HG03442 (cell line): ENCODE measurements around the gene ACACB.

Experiments
- ATAC-seq: cut with Tn5 transposase; IDR thresholded peaks from one replicate; pipeline ENCODE4 v1.9.1; 2021; ENCODE audit warnings: mild to moderate bottlenecking, moderate library complexity; ENCODE audit not compliant: unreplicated experiment

Gene ACACB

DNA sequence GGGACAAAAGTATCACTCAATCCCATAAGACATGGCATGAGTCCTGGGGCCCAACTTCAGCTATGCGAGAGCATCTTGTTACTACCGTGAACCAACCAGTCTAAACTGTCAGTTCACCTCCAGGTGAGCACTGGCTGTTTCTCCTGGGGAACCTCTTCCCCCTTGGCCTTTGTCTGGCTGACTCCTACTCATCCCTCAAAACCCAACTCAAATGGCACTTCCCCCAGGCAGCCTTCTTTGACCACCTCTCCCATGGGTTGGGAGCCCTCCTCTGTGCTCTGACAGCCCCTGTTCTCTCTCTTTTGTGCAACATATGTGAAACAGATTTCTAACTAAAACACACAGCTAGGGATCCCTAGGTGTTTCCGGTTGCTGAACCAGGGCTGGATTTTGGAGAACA is 155.0 kb downstream of the ACACB start:
- ATAC-seq, result no peak

DNA sequence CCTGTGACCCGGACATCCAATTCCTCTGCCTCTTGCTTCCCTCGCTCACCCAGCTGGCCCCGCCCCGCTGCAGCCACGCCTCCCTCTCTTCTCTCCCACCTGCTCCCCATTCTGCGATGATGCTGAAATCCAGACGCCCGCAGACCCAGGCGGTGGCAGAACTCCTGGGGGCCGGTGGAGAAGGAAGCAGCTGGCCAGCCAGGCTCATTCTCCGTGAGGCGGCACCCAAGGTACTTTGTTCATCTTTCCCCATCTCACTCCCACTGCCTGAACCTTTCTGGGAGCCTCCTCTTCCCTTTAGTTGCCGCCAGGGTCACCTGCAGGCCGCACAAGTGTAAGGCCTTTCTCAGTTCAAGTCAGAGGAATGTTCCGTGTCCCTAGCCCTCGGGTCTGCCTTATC is 157.0 kb downstream of the ACACB start:
- no peak for ATAC-seq

DNA sequence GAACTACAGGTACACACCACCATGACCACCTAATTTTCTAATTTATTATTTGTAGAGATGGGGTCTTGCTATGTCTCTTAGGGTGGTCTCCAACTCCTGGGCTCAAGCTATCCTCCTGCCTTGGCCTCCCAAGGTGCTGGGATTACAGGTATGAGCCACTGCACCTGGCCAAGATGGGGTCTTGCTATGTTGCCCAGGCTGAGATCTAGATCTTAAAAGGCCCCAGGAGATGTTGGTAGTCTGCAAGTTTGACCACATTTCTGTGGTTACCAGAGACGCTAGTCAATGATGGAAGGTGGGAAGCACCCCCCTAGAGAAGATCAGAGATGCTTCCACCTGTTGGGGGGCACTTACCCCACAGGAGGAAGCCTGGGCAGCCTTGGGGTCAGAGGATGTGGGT is 158.0 kb downstream of the ACACB start:
- ATAC-seq, result no peak

DNA sequence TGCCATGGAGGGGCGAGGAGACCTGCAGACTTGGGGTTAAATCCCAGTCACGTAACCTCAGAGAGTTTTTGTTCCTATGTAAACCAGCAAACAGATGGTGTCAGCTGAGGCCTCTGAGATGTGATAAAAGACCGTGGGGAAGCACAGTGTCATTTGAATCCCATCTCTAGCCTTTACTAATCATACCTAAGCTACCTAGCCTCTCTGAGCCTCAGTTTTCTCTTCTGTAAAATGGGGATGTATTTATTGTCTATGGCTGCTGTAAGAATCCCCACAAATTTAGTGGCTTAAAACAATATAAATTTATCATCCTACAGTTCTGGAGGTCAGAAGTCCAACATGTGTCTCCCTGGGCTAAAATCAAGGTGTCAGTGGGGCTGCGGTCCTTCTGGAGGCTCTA is 158.8 kb downstream of the ACACB start:
- no peak for ATAC-seq

DNA sequence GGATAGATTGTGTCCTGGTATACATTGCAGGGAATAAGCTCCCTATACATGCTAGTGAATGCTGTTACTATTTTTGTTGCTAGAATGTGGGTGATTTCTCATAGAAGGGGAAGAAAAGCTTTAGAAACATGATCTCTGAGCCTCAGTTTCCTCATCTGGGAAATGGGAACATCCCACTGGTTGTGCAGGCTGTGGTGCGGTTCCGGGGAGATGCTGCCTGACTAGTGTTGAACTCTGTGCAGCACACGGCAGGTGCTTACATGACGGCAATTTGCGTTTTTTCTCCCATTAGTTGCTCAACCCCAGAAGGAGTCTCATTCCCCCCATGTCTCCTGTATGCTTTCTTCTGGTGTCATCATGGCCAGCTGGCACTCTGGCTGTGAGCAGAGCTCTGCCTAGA is 159.8 kb downstream of the ACACB start:
- no peak for ATAC-seq

DNA sequence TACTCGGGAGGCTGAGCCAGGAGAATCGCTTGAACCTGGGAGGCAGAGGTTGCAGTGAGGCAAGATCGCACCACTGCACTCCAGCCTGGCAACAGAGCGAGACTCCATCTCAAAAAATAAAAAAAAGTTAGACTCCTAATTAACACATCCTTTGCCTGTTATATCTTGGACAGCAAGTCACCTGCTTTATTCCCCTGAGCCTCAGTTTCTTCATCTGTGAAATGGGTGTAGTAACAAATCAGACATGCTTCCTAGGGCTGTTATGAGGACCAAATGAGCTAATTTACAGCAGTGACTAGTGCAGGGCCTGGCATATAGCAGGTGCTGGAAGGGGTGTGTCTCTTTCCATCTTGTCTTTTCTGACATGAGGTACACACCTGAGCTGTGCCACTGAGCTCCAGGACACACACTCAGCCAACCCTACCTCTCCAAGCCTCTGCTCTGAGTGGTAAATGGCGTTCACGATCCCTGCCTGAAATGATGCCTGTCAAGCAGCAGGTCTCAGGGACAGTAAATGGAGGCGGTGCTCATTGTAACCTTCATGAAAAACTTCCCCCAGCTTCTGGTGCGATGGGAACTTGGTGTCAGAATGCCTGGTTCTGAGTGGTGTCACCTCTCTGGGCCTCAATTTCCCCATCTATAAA is 161.0 kb downstream of the ACACB start:
- no peak for ATAC-seq

DNA sequence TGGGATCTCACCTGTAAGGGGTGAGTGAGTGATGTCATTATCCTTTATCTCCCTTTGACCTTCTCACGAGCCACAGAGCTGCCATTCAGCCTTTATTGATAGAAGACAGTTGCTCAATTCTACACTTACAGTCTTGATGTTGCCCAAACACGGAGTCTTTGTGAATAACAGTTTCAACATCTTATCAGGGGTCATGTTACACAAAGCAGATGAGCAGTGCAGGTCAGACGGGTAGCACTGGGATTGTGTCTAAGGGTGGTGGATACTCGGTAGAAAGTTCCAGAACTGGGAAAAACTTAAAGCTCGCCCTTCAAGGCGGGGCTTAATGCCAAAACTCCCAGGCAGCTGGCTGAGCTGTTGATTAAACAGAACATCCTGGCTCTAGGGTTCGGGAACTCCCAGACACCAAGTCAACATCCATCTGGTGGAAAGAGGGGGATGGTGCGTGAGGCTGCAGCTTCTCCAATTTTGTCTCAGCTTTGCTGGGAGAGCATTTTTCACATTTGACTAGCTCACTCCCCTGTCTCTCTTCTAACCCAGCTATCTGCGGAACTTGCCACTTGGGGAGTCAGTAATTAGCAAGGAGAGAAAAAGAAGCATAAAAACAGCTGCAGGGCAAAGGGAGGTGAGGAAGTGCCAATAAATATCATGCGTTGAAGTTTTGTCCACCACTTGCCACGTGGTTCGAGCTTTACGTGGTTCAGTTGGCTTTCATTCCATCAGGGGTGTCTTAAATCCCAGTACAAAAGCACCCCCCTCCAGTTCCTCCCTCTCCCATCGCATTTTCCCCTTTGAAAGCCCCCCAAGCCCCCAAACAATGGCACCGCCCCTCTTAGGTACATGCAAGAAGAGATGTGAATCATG is 161.7 kb downstream of the ACACB start:
- no peak for ATAC-seq

DNA sequence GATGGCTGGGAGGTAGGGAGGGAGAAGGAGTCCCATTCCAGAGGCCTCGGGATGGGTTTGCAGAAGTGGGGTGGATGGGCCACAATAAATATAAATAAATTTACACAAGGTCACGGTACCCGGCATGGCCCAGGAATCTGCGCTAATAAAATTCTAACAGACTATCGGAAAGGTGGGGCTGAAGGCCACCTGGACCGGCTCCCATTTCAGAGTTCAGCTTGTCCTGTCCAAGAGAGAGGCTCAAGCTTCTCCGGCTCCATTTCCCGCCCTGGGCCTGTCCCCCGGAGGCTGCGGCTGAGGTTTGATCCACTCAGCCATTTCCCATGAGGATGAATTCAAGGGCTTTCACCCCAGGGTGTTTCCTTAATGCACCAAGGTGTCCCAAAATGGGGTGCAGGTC is 162.5 kb downstream of the ACACB start:
- ATAC-seq, result no peak

DNA sequence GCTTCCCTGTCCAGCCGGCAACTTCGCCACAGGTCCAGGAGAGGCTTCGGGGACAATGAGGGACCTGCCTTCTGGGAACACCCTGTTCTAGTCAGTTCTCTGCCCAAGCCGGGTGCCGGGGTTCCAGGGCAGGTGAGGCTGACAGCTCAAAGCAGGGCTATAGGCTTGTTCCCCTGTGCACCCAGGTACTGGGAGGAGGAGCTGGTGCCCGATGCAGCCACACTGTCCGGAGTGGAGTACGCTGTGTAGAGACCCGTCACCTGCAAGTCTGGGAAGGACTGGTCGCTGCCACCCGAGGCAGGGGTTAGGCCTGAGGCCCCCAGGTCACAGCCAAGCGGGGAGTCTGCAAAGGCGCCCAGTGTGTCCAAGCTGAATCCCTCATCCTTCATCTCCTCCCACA is 163.1 kb downstream of the ACACB start:
- no peak for ATAC-seq

DNA sequence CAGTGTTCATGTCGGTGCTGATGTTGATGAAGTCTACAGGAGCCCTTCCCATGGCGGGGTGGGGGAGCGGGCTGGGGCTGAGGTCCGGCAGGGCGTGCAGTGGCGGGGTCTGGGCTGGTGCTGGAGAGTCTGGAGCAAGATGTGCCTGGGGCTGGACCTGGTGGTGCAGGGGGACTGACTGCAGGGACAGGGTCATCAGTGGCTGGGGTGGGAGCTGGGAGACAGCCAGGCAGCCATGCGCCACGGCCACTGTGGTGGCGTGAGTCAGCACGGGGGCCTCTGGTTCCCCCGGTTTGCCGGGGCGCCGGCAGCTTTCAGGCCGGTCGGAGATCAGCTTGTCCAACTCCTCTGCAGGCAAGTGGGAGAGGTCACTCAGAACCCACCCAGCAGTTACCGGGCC is 165.1 kb downstream of the ACACB start:
- no peak for ATAC-seq

DNA sequence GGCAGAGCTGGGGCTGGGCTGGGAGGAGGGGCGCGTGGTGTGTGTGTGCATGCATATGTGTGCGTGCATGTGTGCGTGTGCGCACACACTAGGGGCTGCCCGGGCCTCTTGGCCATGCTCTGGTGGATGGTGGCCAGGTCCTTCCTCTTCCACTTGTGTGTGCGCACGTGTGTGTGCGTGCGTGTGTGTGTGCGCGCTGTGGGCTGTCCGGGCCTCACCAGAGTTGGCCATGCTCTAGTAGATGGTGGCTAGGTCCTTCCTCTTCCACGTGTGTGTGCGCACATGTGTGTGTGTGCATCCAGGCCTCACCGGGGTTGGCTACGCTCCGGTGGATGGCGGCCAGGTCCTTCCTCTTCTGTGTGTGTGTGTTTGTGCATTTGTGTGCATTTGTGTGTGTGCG is 168.0 kb downstream of the ACACB start:
- ATAC-seq, result no peak

DNA sequence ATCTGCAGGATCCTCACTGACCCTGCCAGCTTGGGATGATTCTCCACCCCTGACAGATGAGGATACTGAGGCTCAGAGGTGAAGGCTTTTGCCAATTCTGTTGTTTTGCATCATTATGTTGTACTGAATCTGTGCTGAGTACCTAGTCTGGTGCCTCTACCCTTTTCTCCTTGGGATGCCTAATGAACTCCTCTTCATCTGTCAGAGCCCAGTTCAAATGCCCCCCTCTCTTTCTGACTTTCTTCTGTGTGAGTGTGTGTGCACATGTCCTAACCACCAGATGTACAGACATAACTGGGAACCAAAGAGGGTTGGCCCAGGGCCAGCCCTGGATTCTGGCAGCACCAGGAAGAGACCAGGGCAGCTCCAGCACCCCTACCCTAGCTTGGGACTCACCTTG is 169.9 kb downstream of the ACACB start:
- ATAC-seq, result no peak

DNA sequence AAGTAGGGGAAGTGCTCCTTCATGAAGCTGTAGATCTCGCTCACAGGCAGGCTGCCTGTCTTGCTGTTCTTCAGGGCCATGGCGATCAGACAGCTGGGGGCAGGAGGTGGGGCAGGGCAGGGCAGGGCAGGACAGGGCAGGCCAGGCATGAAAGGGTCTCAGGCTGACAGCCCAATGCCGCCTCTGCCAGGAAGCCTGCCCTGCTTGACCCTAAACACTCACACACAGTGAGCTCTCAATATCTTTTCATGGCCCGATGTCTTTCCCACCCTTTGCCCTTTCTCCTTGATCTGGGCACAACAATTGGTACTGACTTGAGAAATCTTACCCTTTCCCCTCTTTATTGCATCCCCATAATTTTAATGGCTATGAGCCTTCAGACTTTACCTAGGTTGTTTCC is 170.3 kb downstream of the ACACB start:
- no peak for ATAC-seq

DNA sequence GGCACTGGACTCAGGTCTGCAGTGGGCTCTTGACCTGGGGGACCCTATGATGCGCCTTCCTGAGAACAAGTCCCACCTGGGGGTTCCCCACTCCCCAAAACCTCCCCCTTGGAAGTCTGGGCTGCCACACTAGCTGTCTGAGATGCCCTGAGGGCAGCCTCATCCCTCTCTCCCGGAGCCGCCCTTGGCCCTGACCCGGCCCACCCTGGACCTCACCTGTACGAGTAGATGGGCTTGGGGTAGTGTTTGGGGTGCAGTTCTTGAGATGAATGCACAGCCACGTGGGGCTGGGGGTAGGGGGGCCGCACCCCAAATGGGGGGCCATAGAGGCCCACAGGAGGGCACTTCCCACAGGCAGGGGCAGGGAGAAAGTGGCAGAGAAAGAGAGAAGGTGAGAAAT is 170.8 kb downstream of the ACACB start:
- no peak for ATAC-seq

DNA sequence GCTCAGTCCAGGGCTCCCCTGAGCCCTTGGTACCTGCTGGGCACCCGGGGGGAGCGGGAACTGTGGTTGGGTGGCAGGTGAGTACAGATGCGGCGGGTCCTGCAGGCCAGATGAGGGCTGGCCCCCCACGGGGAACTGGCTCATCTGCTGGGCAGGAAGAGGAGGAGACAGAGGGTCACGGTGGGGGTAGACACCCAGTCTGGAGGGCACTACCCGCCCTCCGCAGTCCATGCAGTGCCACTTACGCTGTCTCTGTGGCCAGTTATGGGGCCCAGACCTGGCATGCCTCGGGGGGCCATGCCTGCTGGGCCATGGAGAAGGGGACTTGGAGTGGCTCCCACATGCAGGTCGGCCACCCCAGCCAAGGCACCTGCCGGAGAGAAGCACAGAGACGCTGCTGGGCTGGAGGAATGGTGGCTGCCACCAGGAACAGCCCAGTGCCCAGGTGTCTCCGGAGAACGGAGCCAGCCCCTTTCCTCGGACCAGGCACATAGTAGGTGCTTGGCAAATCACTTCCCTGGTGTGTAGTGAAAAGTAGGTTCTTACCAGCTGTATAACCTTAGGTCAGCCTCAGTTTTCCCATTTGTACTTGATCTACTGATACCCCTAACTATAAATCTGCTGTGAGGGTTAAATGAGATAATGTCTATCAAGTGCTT is 171.6 kb downstream of the ACACB start:
- ATAC-seq, result no peak

DNA sequence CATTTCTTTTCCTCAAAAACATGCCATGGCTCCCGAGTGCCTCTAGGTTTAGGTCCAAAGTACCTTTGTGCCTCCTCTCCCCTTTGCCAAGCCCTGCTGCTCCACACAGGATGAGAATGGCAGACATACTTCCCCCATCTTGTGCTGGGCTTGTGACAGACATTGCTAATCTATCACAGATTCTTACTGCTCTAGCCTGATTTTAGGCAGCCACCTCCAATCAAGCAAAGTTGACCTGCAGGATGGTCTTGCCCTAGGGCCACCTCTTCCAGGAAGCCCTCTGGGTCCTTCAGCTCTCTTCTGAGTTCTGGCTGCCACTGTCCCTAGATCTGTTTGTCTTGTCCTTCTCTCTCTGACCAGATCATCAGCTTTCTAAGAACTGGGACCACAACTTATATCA is 172.2 kb downstream of the ACACB start:
- no peak for ATAC-seq

DNA sequence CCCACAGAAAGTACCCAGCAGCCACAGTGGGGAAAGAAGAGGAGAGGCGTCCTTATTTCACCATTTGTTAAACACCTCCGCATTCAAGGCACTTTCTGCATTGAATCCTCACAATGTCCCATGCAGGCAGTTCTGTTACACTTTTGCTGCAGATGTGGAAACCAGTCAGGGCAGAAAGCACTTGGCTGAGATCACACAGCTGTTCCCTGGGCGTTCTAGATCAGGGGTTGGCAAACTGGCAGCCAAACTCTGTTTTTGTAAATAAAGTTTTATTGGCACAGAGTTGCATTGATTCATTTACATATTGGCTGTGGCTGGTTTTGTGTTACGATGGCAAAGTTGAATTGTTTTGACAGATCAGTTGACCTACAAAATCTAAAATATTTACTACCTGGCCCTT is 172.6 kb downstream of the ACACB start:
- ATAC-seq, result no peak

DNA sequence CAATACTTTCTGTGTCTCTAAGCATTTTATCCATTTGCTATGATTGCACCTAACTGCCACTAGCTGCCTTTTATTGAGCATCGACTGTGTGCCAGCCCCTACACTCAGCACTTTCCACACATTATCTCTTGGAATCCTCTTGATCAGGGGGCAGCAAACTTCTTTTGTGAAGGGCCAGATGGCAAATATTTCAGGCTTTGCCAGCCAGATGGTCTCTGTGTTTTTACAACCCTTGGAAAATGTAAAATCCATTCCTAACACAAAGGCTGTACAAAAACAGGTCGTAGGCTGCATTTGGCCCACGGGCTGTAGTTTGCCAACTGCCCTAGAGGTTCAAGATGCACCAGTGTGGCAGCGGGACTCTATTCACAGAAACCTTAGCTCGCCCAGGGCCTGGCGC is 173.2 kb downstream of the ACACB start:
- ATAC-seq, result no peak

DNA sequence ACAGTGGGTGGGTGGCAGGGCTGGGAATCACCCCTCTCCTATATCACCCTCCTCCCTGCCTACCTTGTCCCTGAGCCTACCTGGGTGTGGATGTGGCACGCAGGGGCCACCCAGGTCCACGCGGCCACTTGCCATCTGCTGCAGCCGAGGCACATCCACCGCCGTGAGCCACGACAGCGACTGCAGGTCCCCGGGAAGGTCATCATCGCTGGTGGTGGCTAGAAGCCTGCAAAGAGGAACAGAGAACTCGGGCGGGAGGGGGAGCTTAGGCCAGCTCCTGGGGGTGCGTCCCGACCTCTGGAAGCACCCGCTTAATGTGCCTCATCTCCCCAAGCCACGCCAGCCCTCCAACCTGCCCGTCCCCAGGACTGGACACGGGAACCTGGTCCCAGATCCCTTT is 173.7 kb downstream of the ACACB start:
- ATAC-seq, result no peak

DNA sequence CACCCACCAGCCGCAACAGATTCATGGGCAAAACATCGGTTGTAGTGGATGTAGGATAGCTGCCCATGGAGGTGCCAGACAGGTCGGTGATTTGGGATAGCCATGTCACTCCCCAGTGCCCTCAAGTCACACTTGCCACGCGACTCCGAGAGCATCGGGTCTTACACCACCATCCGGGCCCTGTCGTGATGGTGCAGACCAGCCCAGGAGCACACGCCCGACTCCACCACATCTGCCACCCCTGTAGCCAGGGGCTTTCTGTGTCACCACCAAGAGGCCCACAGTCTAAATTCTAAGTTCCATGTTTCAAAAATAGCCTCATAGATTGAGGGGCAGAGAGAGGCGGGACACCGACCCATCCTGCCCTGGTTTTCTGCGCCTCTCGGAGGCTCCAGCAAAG is 174.7 kb downstream of the ACACB start:
- ATAC-seq, result no peak

DNA sequence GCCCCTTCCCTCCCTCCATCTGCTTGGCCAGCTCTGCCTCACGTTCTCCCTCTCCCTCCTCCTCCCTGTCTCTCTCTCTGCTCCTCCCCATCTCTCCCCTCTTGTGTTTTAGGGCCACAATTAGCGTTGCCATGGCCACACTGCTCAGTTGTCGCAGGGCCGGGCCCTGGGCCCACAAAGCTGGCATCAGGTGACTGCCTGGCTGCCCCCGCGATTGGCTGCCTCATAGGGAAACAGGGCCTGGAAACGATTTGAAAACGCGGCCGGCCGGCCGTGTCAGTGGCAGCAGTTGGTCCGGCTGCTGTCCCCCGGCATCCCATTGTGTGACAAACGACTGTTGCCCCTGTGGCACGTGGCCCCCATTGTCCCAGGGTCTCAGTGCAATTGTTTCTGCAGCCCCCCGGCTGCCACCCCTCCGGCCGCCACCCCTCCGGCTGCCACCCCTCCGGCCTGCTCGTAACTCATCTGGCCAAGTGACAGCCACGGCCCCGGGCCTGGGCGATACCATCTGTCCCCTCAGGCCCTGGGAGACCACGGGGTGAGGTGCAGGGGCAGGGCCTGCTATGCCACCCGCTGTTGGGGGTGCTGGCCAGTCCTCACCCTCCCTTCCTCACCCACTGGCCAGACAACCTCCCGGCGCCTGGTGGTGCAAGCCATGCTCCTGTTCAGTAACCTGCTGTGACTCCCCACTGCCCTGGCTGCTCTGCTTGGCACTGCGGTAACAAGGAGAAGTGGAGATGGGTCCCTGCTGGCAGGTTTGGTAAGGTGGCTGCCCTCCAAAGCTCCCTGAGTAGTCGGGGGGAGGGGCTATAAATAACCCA is 175.3 kb downstream of the ACACB start:
- ATAC-seq, result no peak
